DMS153 (cell line): ENCODE results near the gene TMEM39B.
A peak's percentile ranks its signal among the peaks of the same experiment; 100 is the strongest.
"Not testable (repeated sequence)": the region's sequence is repeated elsewhere in the genome, so short reads cannot be mapped to it uniquely, and the experiment has no call there.

ENCODE experiments used
- DNase-seq: peaks from one replicate; lab custom pipeline; 2025; lab: John Stamatoyannopoulos, UW

TMEM39B gene

DNA sequence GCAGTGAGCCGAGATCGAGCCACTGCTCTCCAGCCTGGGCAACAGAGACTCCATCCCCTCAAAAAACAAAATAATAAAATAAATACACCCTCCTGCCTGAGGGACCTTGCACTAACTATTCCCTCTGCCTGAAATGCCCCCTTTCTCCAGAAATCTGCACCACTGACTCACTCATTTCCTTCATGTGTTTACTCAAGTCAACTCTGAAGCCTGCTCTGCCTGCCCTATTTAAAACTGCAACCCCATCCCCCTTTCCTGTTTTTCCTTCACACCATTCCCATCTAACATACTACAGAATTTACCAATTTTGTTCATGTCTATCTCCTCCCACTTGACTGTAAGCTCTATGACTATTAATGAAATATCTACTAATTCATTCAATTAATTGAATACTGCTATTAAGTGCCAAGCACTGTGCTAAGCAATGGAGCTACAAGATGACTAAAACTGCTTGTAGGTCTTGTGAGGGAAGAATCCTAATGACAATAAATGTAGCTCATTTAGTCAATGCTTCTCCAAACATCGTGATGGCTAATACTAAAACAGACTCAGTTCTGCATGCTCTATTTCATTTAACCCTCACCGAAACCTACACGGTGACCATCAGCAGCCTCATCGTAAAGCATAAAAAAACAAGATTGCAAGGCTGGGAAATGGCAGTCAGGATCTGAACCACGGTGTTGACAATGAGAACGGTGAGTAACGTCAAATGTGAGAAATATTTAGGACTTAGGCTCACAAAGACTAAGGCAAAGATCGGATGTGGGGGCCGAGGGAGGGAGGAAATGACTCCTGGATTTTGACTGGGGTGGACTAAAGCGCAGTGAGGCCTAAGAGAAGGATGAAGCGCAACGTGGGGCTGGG is 749 bp upstream of the TMEM39B start:
- DNase-seq: peak; percentile 35

DNA sequence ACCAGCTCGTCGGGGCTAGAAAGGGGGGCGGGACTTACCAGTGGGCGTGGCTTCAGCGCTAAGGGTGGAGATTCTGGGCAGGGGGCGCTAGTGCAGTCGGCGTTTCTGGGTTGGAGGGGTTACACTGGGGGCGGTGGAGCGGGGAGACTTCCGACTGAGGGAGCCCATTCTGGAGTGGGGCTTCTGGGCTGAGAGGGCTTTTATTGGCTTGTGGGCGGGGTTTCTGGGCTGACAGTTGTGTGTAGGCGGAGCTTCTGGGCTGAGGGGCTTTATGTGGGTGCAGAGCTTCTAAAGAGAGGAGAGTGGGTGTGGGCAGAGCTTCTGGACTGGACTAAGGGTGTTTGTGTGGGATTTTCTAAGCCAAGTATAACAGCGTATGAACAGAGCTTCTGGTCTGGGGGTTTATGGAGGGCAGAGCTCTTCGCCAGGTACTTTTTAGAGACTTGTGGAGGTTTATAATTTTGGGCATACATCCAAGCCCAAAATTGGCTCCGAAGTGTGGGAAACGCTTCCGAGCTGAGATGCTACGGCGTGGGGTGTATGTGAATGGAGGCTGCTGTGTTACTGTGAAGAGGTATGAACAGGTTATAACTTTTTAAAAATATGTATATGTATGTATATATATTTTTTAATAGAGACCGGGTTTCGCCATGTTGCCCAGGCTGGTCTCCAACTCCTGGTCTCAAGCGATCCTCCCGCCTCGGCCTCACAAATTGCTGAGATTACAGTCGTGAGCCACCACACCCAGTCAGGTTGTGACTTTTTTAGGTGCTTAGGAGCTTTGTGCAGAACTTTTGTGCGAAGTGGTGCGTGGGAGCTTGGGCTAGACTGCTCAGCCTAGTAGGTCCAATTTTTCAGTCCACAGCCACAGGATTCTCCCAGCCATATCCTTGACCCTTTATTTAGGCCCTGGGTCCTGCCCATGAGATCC is 825 bp downstream of the TMEM39B start:
- DNase-seq: no peak

DNA sequence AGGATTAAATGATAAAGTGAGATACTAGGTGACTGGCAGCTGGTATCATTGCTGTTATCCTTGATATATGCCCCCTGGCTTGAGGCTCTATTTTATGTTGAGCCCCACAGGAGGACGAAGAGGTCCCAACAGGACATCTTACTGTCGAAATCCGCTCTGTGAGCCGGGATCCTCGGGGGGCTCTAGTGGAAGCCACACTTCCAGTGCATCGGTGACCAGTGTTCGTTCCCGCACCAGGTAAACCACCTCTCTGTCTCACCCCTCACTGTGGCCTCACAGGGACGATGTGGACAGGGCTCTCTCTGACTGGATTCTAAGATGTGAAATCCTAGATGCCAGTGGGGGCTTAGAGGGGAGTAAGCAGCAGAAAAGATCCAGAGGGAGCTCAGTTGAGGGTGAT is 2.1 kb downstream of the TMEM39B start:
- no peak for DNase-seq

DNA sequence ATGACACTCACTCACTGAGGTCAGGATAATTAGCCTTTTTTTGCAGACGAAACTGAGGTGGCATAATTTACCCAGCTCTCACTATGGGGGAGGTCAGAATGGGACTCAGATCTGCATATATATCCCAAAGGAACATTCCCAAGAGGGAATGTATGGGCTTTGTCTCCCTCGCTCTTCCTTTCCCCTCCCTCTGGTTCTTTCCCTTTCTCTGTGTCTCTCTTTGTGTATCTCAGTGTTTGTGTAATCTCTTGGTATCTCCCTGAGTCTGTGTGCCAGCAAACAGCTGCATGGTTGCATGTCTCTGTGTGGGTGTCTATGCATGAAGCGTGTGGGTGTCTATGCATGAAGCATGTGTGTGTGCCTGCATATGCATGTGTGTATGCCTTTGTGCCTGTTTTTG is 4.7 kb downstream of the TMEM39B start:
- no peak for DNase-seq

DNA sequence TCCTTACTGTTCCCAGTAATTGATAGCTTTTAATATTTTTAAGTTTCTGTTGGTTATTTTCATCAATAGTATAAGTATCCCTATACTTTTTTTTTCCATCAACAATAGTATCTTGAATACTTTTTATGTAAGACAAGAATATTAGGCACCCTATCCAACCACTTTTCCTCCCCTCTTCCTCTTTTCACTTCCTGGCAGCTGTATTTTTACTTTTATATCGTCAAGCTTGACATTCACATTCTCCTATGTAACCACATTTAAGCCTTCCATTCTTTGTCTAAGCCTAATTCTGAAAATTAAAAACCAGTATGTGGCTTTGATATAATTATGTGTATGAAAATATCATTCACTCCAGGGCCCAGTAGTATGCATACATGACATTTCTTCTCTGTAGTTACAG is 9.3 kb downstream of the TMEM39B start:
- no peak for DNase-seq

DNA sequence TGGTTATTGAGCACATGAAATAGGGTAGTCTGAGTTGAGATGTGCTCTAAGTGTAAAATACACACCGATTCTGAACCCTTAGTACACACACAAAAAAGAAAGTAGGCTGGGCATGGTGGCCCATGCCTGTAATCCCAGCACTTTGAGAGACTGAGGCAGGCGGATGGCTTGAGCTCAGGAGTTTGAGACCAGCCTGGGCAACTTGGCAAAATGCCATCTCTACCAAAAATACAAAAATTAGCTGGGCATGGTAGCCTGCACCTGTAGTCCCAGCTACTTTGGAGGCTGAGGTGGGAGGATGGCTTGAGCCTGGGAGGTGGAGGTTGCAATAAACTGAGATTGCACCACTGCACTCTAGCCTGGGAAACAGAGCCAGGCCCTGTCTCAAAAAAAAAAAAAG is 13.6 kb downstream of the TMEM39B start:
- not testable (repeated sequence) for DNase-seq

DNA sequence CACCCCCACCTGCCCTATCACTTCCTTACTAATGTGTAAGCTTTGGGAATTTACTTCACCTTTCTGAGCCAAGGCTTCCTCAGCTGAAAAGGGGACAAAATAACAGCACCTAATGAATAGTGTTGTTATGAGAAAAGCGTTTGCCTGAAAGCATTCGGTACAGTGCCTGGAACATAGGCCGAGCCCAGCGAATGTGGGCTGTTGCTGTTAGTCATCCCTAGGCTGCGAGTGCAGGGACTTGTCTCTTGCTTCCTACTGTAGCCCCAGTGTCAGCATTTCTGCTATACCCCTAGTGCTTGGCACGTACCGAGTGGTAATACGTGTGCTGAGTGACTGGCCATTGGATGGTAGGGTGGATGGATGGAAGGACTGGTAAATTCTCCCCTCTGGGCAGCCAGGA is 18.4 kb downstream of the TMEM39B start:
- DNase-seq: no peak

DNA sequence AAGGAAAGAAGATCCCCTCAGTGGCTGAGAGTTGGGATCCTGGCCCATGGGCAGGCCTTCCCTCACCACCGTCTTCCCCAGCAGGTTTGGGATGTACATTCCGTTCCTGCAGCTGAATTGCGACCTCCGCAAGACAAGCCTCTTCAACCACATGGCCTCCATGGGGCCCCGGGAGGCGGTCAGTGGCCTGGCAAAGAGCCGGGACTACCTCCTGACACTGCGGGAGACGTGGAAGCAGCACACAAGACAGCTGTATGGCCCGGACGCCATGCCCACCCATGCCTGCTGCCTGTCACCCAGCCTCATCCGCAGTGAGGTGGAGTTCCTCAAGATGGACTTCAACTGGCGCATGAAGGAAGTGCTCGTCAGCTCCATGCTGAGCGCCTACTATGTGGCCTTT is 18.9 kb downstream of the TMEM39B start:
- no peak for DNase-seq

DNA sequence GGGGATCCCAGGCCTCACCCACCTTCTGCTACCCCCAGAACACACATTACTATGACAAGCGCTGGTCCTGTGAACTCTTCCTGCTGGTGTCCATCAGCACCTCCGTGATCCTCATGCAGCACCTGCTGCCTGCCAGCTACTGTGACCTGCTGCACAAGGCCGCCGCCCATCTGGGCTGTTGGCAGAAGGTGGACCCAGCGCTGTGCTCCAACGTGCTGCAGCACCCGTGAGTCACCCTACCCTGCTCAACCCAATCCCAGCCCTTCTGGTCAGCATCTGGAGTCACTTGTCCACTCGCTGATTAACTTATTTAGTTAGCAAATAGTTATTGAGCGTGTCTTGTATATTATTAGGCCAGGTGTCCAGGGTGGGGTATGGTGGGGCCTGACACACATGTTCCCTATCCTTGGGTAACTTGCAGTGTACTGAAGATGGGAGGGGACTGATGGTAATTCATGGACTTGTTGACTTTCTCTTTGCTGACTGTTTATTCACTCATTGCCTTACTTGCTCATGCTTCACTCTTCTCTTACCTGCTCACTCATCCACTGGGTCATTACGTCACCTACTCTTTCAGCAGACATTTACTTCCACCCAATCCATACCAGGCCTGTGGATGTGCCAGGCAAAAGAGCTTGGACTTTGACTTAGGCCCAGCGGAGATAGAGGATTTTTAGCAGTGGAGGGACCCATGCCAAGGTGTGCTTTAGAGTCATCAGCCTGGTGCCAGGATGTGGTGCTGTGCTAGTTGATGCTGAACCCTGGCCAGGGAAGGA is 22.2 kb downstream of the TMEM39B start:
- no peak for DNase-seq

DNA sequence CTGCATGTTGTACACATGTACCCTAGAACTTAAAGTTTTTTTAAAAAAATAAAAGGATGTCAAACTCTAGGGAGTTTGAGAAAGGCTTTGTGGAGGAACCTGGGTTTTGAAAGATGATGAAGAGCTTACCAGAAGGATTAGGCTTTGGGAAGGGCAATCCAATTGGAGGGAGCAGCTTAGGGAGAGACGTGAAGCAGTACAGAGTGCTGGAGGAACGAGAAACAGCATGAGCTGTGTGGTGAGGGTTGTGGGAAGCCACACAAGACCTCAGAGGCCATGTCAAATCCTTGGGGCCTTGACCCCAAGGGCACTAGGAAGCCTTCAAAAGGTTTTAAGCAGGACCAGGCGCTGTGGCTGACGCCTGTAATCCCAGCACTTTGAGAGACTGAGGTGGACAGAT is 26.7 kb downstream of the TMEM39B start:
- no peak for DNase-seq

DNA sequence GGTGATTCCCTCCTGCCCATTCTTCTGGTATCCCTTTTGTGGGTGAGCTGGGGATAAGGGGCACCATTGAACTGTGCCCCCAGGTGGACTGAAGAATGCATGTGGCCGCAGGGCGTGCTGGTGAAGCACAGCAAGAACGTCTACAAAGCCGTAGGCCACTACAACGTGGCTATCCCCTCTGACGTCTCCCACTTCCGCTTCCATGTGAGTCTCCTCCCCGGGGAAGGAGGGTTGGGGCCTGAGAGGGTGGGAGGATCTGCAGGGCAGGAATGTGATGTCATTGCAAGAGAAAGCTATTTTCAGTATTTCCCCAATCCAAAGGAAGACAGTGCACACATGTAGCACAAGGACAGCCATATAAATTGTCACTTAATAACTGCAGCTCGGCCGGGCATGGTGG is 27.6 kb downstream of the TMEM39B start:
- DNase-seq: no peak

DNA sequence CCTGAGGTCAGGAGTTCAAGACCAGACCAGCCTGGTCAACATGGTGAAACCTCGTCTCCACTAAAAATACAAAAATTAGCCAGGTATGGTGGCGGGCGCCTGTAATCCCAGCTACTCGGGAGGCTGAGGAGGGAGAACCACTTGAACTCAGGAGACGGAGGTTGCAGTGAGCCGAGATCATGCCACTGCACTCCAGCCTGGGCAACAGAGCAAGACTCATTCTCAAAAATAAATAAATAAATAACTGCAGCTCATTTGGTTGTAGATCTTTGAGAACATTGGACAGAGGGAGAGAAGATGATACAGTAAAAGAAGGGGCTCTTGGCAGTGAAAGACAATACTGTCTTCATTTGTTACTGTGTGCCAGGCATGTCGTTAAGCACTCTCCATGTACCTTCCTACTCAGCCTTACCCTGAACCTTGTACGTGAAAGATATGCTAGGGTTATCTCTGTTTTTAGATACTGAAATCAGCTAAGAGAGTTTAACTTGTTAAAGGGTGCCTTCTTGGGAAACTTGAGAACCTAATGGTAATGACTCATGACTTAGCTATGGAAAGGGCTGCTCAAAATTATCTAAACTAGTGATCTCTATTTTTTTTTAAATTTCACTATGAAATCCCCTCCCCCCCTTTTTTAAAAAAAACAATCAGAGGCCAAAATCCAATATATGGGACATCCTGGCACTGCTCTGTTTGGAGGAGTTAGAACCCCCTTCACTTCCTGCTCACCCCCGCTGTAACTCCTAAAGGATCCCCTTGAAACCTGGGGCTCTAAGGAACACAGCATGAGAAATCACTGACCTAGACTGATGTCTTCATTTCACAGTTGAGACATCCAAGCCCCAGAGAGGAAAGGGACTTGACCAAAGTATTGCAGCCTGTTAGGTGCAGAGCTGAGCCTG is 28.3 kb downstream of the TMEM39B start:
- DNase-seq: no peak

DNA sequence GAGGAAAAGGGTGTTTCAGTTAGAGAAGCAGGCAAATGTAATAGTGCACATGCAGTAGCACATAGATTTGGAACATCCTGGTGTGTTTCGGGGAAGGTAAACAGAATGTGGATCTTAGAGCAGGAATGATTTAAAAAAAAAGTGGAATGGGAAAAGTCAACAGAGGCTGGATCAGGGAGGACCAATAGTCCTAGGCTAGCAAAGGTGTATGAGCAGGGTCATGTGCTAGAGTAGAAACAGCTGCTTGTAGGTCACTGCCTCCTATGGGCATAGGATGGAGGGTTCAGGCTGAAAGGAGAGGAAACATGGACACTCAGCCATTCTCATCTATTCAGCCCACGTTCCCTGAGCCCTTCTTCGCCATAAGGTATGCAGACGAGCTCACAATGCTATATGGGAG is 31.4 kb downstream of the TMEM39B start:
- no peak for DNase-seq

DNA sequence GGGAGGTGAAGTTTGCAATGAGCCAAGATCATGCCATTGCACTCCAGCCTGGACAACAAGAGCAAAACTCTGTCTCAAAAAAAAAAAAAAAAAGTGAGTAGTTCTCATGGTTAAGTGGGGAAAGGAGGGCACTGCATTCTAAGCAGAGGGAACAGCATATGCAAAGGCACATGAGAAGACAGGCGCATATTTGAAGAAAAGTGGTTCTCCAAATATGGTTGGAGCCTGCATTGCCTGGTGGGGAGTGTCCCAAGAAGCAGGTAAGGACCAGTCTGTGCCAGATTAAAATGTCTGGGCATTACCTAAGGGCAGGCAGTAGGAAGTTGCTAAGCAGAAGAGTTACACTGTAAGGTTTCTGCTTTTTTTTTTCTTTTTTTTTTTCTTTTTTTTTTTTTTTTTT is 32.6 kb downstream of the TMEM39B start:
- no peak for DNase-seq

DNA sequence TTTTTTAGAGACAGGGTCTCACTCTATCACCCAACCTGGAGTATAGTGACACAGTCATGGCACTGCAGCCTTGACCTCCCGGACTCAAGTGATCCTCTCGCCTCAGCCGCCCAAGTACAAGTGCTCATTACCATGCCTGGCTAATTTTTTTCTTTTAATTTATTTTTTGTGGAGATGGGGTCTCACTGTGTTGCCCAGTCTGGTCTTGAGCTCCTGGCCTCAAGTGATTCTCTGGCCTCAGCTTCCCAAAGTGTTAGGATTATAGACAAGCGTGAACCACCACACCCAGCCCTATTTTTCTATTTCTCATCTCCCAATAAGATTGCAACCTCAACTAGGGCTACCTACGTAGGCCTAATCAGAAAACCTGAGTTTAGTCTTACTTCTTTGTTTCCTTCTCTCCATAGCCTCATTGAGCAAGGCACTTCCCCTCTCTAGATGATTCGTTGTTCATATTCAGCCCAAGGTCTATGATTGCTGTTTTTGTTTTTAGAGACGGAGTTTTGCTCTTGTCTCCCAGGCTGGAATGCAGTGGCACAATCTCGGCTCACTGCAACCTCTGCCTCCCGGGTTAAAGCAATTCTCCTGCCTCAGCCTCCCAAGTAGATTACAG is 34.0 kb downstream of the TMEM39B start:
- DNase-seq: no peak

DNA sequence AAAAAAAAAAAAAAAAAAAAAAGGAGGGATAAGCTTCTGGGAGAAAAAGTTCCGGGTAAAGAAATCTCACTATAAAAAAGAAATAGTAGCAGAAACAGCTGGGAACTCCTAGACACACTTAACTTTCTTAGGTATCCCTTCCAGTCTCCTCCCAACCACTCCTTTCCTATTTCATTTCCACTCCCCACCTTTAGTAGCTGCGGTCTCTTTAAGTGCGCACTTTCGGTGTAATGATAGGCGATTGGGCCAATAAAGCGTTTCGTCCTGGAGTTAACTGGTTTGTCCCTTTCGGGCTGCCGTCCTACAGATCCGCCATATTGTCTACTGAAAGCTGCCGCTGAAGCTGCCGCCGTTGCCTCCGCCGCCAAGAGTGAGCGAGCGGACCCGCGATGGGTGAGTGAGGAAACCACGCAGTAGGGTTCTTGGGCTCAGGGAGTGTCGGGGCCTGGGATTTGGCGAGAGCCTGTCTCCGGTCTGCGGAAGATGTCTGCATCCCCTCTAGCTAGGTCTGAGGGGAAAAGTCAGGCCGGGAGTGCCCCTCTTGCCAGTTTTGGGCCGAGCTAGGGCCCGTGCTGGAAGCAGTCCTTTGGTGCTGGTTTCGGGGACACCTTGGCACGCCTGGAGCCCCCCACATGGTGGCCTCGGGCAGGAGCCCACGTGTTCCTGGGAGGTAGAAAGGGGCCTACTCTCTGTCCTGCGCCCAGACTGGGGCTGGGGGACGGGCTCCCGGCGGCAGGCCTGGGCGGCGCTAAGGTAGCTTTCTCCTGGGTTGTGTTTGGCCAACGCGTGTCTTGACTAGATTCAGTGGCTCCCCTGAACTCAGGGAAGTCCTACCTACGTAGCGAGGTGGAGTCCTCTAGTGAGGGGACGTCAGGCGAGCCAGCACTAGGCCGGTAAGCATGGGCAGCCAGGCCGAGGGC is 35.3 kb downstream of the TMEM39B start, which contains the start of gene KPNA6:
Gene KPNA6 (plus strand): TSS at position 315 of the 920 bp plus-strand sequence. CDS start 75 bp downstream, at position 390.
- DNase-seq: peak; percentile 98

DNA sequence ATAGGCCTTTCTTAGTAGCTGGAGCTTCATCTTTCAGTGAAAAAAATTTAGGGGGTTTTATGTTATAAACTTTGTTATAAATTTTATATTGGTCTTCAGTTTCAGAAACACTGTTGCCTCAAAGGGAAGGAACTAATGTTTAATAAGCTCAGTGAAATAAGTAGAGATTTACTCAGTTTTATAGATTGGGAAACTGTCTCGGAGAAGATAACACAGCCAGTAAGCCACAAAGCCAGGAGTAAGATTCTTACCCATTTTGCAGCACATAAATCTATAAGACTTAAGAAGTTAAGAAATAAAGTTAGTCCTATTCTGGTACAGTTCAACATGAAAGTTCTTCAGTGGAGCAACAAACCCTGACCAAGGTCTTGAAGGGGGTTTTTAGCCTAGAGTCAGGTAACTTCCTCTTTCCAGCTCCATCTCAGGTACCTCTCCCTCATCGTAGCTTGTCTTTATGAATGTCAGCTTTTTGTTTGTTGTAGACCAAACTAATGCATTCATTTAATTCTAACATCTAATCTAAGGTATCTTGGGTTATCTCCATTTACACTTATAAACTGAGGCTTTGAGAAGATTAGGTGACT is 38.4 kb downstream of the TMEM39B start:
- no peak for DNase-seq

DNA sequence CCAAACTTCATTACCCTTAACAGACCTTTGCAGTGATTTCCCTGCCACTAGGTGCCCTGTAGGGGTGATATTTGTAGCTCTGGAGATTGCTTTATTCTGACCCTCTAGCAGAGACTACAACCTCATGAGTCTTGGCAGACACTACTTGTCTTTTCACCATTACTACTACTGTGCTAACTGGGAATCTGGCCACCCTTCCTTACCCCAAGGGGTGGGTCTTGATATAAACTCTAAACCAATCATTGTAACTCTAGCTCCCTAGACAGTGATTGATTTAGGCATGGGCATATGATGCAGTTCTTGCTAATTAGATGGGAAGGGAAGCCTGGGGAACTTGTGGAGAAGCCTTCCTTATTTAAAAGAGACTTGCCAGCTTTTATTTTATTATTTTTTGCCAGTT is 39.0 kb downstream of the TMEM39B start:
- DNase-seq: no peak

DNA sequence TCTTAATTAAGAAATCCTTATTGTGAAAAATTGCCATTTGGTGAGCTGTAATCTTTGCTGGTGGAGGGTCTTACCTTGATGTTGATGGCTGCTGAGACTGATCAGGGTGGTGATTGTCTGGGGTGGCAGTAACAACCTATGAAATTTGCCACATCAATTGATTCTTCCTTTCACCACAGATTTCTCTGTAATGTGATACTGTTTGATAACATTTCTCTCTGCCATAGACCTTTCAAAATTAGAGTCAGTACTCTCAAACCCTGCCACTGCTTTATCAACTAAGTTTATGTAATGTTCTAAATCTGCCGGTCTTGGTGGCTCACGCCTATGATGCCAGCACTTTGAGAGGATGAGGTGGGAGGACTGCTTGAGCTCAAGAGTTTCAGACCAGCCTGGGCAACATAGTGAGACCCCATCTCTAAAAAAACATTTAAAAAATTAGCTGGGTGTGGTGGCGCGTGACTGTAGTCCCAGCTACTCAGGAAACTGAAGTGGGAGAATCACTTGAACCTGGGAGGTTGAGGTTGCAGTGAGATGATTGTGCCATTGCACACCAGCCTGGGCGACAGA is 40.2 kb downstream of the TMEM39B start:
- no peak for DNase-seq
